Adipocyte (in vitro differentiated cells): ENCODE results near the gene LYPD5.
"Not testable (repeated sequence)": the region's sequence is repeated elsewhere in the genome, so short reads cannot be mapped to it uniquely, and the experiment has no call there.

Experiments used
- DNase-seq: peaks from one replicate; pipeline ENCODE4 v3.0.0-alpha.2; 2015; ENCODE audit warnings: low read depth
- H3K27me3 ChIP-seq: replicated peaks from 2 replicates; pipeline ENCODE4 v1.7.0; 2013; ENCODE audit warnings: mild to moderate bottlenecking, low read length, moderate library complexity; ENCODE audit not compliant: control insufficient read depth, insufficient read depth
- H3K36me3 ChIP-seq: 2 replicates; pipeline ENCODE4 v1.7.0; 2013; ENCODE audit warnings: low read length, mild to moderate bottlenecking, moderate library complexity; ENCODE audit not compliant: control insufficient read depth, insufficient read depth, severe bottlenecking
- H3K4me1 ChIP-seq: 2 replicates; pipeline ENCODE4 v1.7.0; 2013; ENCODE audit warnings: mild to moderate bottlenecking, low read length, moderate library complexity; ENCODE audit not compliant: control insufficient read depth, insufficient read depth
- H3K4me3 ChIP-seq: 2 replicates; pipeline ENCODE4 v1.7.0; 2013; ENCODE audit warnings: mild to moderate bottlenecking, low read length, moderate library complexity
- H3K9ac ChIP-seq: 2 replicates; pipeline ENCODE4 v1.7.0; 2013; ENCODE audit warnings: mild to moderate bottlenecking, low read length, moderate library complexity
- H3K9me3 ChIP-seq: 2 replicates; pipeline ENCODE4 v1.7.0; 2013; ENCODE audit warnings: mild to moderate bottlenecking, low read length, moderate library complexity; ENCODE audit not compliant: control insufficient read depth

LYPD5 gene

GRCh38 chr19:43776286-43776685 lies 26.0 kb downstream of the LYPD5 start:
- no peak for DNase-seq
- Histone ChIP-seq H3K27me3 (no peaks in the 10 kb centered on the region), H3K4me1 (peaks cover 14% of the 10 kb centered on the region), H3K9ac (no peak overlapping the region), H3K4me3 (no peak overlapping the region), H3K36me3 (no peaks in the 10 kb centered on the region), H3K9me3 (no peaks in the 10 kb centered on the region)

DNA sequence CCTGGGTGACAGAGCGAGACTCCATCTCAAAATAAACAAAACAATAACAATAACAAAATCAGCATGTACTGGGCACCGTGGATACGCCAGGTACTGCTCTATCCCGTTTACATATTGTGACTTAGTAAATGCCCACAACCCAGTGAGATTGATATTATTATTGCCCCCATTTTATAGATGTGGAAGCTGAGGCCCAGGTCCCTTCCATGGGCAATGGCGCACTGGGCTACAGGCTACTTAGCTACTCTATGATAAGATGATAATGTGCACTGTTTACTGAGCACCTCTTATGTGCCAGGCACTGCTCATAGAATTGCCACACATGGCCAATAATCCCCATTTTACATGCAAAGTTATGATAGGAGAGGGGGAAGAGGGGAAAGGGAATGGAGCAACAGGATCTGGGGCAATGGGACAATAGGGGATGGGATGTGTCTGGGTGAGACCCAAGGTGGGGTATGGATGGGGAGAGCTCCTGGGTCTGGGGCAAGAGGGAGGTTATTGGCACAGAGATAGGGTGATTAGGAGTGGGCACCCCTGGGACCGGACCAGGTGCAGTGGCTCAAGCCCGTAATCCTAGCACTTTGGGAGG lies 26.9 kb downstream of the LYPD5 start:
- H3K36me3 ChIP-seq = no peaks in the 10 kb centered on the region
- DNase-seq = no peak
- no peaks in the 10 kb centered on the region for H3K9me3 ChIP-seq
- H3K4me3 ChIP-seq = no peak overlapping the region
- no peak overlapping the region for H3K9ac ChIP-seq
- H3K27me3 ChIP-seq = no peaks in the 10 kb centered on the region
- H3K4me1 ChIP-seq = peaks cover 7% of the 10 kb centered on the region

DNA sequence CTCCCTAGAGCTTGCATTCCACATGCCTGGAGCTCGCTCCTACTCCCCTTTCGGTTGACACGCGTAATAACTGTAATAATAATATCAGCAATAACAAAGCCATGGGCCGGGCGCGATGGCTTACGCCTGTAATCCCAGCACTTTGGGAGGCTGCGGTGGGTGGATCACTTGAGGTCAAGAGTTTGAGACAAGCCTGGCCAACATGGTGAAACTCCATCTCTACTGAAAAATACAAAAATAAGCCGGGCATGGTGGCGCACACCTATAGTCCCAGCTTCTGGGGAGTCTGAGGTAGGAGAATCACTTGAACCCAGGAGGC lies 27.3 kb downstream of the LYPD5 start:
- H3K27me3 ChIP-seq, DNase-seq, H3K4me1 ChIP-seq, H3K36me3 ChIP-seq, H3K9me3 ChIP-seq: not testable (repeated sequence)
- Histone ChIP-seq H3K9ac (peak overlapping the region; percentile 29), H3K4me3 (peak overlapping the region; percentile 37)

GRCh38 chr19:43774103-43774939 lies 27.9 kb downstream of the LYPD5 start:
- Histone ChIP-seq H3K36me3 (no peaks in the 10 kb centered on the region), H3K4me3 (peak overlapping the region; percentile 37), H3K9me3 (no peaks in the 10 kb centered on the region), H3K4me1 (peaks cover 7% of the 10 kb centered on the region), H3K9ac (peak overlapping the region; percentile 29), H3K27me3 (no peaks in the 10 kb centered on the region)
- DNase-seq = no peak

- Histone ChIP-seq H3K9me3 (no peaks in the 10 kb centered on the region), H3K9ac (no peak overlapping the region), H3K4me3 (no peak overlapping the region), H3K4me1 (peaks cover 10% of the 10 kb centered on the region), H3K27me3 (no peaks in the 10 kb centered on the region), H3K36me3 (no peaks in the 10 kb centered on the region)
- DNase-seq = no peak
Measured at GRCh38 chr19:43773725-43774102, 28.5 kb downstream of the LYPD5 start.

- Histone ChIP-seq H3K27me3 (no peaks in the 10 kb centered on the region), H3K36me3 (no peaks in the 10 kb centered on the region), H3K9ac (no peak overlapping the region), H3K9me3 (no peaks in the 10 kb centered on the region), H3K4me1 (peaks cover 28% of the 10 kb centered on the region), H3K4me3 (no peak overlapping the region)
- DNase-seq = no peak
Measured at GRCh38 chr19:43769256-43769655, 33.0 kb downstream of the LYPD5 start.

DNA sequence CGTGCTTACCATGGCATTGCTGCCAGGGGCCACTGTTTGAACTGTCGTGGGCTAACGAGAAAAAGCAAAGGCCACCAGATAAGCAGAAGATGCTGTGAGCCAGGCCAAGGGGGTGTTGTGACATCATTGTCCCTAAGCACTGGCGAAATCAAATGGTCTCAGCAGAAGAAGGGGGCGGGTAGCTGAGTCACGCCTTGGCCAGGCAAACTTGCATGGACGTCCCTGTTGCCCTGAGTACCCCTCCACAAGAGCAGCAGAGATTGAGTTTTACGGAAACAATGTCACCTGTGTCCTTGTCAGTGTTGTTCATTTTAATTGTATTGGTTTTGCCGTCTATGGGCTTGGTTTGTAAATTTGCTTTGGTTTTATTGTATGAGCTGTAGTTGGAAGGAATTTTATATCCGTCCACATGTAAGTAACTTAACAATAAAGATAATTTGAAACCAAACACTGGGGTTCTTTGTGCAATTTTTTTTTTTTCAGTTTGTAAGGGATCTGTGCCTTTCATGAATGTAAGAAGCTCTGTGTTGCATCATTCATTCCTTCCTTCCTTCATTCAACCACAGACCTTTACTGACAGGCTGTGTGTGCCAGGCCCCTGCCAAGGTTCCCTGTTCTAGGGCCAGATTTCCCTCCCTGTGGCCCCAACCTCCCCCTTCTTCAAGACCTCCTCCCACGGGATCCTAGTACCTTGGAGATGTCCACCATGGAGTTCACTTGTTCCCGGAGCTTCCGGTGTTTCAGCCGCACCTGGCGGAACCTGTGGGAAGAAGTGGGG lies 33.8 kb downstream of the LYPD5 start:
- no peak for DNase-seq
- Histone ChIP-seq H3K9me3 (no peaks in the 10 kb centered on the region), H3K9ac (no peak overlapping the region)

GRCh38 chr19:43767818-43768217 lies 34.4 kb downstream of the LYPD5 start:
- no peaks in the 10 kb centered on the region for H3K36me3 ChIP-seq
- H3K4me3 ChIP-seq = no peak overlapping the region
- H3K4me1 ChIP-seq = peaks cover 41% of the 10 kb centered on the region
- H3K9me3 ChIP-seq = no peaks in the 10 kb centered on the region
- no peak overlapping the region for H3K9ac ChIP-seq
- DNase-seq = no peak
- H3K27me3 ChIP-seq = no peaks in the 10 kb centered on the region

More for the DNA sequence above, 33.8 kb downstream of the LYPD5 start:
- Histone ChIP-seq H3K4me3 (no peak overlapping the region), H3K36me3 (no peaks in the 10 kb centered on the region), H3K4me1 (peaks cover 35% of the 10 kb centered on the region), H3K27me3 (no peaks in the 10 kb centered on the region)

DNA sequence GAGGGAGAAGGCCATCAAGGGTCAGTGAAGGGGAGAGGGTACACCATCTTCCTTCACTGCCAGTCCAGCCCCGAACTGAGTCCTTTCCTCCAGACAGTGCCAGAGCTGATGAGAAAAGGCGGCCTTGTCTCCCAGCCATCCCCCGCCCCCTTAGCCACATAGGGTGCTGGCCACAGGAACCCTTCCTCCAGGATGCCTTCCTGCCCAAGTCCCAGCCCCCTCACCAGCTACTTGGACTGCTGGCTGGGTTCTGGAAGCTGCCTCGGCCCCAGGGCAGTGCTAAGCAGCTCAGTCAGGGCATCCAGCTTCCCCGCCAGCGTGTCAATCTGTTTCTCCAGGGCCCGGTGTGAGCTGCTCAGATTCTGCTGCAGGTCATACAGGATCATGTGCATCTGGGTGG lies 34.9 kb downstream of the LYPD5 start:
- no peak overlapping the region for H3K4me3 ChIP-seq
- no peaks in the 10 kb centered on the region for H3K36me3 ChIP-seq
- H3K4me1 ChIP-seq = peaks cover 42% of the 10 kb centered on the region
- DNase-seq = no peak
- H3K27me3 ChIP-seq = no peaks in the 10 kb centered on the region
- H3K9ac ChIP-seq = no peak overlapping the region
- H3K9me3 ChIP-seq = no peaks in the 10 kb centered on the region

- Histone ChIP-seq H3K4me3 (no peak overlapping the region), H3K4me1 (peaks cover 42% of the 10 kb centered on the region), H3K9me3 (no peaks in the 10 kb centered on the region), H3K27me3 (no peaks in the 10 kb centered on the region), H3K9ac (no peak overlapping the region), H3K36me3 (no peaks in the 10 kb centered on the region)
- DNase-seq = no peak
Measured at GRCh38 chr19:43766755-43767043, 35.5 kb downstream of the LYPD5 start.

GRCh38 chr19:43765109-43765876 lies 37.0 kb downstream of the LYPD5 start:
- peak; percentile 92 for DNase-seq
- Histone ChIP-seq H3K4me1 (peaks cover 42% of the 10 kb centered on the region), H3K9ac (peak overlapping the region; percentile 58), H3K4me3 (no peak overlapping the region), H3K27me3 (no peaks in the 10 kb centered on the region), H3K36me3 (no peaks in the 10 kb centered on the region), H3K9me3 (no peaks in the 10 kb centered on the region)
